AG08396 (cell line): ENCODE measurements around the gene SPRN.
"Not testable (repeated sequence)": the region's sequence is repeated elsewhere in the genome, so short reads cannot be mapped to it uniquely, and the experiment has no call there.

Source experiments
- DNase-seq: peaks from one replicate; pipeline ENCODE4 v3.0.0; 2012; ENCODE audit warnings: low spot score, mixed read lengths

Gene SPRN

GRCh38 chr10:133439517-133440461 lies 15.4 kb upstream of the SPRN start:
- no peak for DNase-seq

GRCh38 chr10:133438711-133439273 lies 14.4 kb upstream of the SPRN start:
- peak; percentile 62 for DNase-seq

DNA sequence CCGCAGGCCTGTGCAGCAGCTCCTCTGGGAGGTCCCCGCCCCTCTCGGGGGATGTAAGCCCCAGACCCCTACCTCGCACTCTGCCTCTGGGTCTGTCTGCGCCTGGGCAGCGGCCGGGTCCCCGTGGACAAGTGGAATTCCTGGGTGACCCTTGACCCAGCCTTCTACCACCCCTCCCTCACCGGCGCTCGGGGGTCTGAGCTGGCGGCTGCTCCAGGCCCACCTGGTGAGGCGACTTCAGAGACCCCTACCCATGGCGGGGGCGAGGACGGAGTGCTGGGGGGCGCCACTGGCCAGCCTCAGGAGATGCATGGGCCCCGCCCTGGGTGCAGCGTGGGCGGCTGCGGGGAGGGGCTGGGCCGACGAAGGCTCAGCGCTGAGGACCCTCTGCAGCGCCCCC lies 8.4 kb upstream of the SPRN start:
- not testable (repeated sequence) for DNase-seq

GRCh38 chr10:133431888-133432613 lies 7.6 kb upstream of the SPRN start:
- not testable (repeated sequence) for DNase-seq

- DNase-seq = not testable (repeated sequence)
Measured at GRCh38 chr10:133429571-133429970, 5.1 kb upstream of the SPRN start.

- DNase-seq = not testable (repeated sequence)
Measured at GRCh38 chr10:133424102-133424501, 323 bp downstream of the SPRN start.

DNA sequence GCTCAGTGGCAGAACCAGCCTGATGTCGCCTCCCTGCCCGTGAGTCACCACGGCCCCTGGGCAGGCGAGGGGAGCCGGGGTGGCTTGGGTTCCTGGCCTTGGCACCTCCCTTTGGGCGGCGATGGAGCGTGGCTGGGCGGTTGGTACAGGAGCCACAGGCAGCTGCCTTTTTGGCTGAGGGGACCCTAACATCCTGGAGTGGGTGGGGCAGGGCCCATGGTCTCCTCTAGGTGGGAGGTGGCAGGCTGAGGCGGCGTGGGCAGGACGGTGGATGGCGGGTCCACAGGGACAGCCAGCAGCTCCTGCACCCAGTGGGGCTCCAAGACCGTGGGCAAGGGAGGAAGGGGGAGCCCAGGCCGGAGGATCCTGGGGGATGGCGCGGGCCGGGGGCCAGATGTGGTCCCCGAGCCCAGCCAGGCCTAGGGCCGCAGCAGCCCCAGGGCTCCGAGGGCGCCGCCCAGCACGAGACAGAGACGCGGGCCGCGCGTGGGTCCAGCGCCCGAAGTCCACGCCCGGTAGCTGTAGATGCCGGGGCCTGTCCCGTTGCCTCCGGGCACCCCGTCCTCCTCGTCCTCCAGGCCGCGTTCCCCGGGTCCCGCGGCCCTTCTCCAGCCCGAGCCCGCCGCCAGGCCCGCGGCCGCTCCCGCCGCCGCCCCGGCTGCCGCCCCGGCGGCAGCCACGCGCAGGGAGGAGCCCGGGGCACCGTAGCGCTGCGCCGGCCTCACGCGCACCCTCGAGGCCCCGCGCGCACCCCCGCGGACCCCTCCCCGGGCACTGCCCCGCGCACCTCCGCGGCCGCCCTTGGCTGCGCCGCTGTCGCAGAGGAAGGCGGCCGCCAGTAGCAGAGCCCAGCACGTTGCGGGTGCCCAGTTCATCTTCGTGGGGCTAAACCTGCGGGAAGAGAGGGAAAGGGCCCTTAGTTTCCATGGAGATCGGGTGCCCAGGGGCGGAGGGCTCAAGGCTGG lies 1.3 kb downstream of the SPRN start:
- peak; percentile 56 for DNase-seq

DNA sequence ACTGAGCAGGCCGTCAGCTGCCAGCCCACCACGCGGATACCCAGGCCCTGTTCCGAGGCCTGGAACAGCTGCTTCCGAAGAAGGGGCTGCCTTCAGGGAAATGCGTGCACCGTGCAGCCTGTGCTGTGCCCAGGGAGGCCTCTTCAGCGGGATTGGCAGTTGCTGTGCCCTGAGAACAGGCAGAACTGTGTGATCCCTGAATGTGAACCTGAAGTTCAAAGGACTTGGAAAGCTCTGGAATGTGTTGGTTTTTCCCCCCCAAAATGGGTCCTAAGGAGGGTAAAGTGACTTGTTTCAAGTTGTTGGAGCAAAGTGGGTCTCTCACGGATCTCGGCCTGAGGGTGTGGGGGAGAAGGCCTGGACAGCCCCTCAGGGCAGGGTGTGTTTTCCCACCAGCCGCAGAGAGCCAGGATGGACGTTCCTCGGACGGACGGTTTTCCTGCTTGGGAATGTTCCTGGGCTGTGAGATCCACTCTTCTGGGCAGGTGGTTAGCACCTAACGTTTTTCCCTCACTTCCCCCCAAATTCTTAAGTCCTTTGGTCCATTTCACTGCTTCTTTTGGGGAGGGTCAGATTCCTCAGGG lies 2.1 kb downstream of the SPRN start:
- no peak for DNase-seq

DNA sequence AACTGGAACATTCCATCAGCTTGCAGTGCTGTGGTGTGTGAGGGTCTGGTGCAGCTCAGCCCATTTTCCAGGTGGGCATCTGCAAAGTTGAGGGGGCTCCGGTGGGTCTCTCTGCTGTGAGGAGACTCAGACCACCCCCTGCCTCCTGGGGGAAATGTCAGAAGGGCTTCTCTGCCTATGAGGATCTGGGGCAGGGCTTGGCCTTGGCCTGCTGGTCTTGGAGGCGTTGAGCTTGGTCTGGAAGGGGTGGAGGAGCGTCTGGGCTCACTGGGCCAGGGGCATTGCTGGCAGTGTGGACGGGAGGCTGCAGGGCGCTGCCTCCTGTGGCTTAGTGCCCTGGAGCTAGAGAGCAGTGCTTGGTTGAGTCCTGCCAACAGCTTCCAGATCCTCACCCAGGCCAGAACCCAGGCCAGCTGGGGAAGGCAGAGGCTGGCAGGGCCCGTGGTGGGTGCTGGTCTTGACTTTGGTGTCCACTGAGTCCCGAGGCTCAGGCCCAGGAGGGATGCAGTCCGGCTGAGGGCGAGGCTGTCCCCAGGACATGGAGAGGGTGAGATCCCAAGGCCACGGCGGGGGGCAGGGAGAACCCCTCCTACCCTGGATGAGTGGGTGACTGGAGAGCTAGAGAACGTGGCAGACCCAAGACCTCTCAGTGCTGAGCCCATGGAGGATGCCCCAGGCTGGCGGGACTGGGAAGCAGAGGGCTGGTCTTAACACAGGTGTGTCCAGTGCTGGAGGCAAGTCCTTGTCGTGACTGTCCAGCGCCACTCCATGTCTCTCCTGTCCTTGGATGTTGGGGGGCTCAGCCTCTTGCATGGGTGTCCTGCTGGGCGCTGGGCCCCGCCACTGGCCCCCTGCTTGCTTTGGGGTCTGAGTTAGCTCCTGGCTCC lies 2.8 kb downstream of the SPRN start:
- no peak for DNase-seq

- DNase-seq = no peak
Measured at GRCh38 chr10:133420579-133420978, 3.8 kb downstream of the SPRN start.

GRCh38 chr10:133420028-133420427 lies 4.4 kb downstream of the SPRN start:
- no peak for DNase-seq

- no peak for DNase-seq
Measured at GRCh38 chr10:133419211-133419950, 5.0 kb downstream of the SPRN start.

DNA sequence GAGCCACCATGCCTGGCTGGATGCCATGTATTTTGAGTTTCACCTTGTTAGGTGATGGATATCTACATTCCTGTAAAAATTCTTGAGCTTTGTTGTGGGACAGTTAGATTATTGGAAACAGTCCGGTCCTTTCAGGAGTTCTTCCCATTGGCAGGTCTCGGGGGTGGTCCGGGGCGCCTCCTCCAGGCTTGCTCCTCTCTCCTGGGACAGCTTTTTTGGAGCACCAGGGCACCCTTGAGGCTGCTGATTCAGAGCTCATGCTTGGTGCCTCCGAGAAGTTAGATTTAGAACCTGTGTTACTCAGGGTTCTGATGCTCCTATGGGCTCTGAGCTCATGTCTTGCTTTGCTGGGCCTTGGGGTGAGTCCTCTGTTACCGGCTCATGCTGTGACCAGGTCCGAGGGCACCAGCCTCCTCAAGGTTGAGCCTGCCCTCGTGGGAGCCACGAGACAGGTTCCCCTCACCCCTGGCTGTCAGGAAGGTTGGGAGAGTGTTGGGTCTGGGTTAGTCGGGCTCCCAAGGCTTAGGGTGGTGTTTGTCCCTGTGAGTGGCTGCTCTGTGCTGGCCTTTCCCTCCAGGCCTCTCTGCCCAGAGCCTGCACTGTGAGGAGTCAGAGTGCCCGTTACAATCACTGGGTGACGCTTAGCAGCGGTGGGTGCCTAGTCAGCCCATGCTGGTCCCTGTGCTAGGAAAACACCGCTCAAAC lies 6.0 kb downstream of the SPRN start:
- DNase-seq = no peak

DNA sequence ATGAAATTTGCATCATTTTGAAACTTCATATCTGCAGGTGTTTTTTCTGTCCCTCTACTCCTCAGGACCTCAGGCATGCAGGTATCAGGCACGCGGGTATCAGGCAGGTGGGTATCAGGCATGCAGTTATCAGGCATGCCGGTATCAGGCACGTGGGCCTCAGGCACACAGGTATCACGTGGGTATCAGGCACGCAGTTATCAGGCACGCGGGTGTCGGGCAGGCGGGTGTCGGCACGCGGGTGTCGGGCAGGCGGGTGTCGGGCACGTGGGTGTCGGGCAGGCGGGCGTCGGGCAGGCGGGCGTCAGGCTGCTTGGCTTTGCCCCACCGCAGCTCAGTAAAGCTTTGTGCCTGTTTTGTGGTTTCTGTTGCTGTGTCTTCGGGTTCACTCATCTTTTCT lies 8.7 kb downstream of the SPRN start:
- DNase-seq = no peak

GRCh38 chr10:133414401-133414800 lies 10.0 kb downstream of the SPRN start:
- not testable (repeated sequence) for DNase-seq

DNA sequence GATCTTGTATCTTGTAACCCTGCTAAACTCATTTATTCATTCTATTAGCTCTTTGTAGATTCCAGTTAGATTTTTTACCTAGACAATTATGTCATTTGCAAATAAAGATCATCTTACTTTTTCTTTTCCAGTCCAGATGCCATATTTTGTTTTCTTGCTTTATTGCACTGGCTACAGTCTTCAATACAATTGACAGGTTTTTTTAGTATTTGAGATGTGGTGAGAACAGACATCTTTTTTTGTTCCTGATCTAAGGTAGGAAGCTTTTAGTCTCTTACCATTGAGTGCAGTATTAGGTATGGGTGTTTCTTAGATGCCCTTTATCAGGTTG lies 12.1 kb downstream of the SPRN start:
- DNase-seq = no peak

DNA sequence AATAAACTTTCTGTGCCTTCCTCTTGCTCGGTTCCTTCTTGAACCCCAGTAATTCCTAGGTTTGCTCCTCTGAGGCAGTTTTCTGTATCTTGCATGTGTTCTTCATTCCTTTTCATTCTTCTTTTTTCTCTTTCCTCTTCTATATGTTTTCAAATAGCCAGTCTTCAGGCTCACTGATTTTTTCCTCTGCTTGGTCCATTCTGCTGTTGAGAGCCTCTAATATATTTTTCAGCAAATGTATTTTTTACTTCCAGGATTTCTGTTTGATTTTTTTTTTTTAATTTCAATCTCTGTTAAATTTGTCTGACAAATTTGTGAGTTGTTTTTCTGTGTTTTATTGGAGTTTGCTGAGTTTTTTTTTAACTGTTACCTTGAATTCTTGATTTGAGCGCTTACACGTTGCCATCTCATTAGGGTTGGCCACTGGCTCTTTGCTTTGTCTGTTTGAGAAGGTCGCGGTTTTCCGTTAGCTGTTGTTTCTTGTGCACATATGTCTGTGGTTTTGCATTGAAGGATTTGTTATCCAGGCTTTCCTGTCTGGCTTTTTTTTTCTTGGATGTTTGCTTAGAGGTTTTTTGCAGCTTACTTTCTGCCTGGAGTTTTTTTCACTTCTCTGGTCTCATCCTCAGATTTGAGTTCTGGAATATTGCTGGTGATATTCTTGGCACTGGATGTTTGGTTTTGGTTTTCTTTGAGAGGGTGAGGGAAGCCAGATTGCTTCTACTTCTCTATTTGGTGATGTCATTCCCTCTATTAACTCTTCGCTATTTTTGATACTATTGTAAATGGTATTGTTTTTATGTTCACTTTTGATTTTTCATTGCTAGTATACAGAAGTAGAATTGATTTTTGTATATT lies 12.7 kb downstream of the SPRN start:
- no peak for DNase-seq
